HG03521 (cell line): ENCODE data around the gene NUTF2.
"Not testable (repeated sequence)": the region's sequence is repeated elsewhere in the genome, so short reads cannot be mapped to it uniquely, and the experiment has no call there.

Experiments used
- ATAC-seq: cut with Tn5 transposase; IDR thresholded peaks from one replicate; pipeline ENCODE4 v1.9.1; 2021; ENCODE audit warnings: mild to moderate bottlenecking, moderate library complexity; ENCODE audit not compliant: unreplicated experiment

NUTF2 gene

DNA sequence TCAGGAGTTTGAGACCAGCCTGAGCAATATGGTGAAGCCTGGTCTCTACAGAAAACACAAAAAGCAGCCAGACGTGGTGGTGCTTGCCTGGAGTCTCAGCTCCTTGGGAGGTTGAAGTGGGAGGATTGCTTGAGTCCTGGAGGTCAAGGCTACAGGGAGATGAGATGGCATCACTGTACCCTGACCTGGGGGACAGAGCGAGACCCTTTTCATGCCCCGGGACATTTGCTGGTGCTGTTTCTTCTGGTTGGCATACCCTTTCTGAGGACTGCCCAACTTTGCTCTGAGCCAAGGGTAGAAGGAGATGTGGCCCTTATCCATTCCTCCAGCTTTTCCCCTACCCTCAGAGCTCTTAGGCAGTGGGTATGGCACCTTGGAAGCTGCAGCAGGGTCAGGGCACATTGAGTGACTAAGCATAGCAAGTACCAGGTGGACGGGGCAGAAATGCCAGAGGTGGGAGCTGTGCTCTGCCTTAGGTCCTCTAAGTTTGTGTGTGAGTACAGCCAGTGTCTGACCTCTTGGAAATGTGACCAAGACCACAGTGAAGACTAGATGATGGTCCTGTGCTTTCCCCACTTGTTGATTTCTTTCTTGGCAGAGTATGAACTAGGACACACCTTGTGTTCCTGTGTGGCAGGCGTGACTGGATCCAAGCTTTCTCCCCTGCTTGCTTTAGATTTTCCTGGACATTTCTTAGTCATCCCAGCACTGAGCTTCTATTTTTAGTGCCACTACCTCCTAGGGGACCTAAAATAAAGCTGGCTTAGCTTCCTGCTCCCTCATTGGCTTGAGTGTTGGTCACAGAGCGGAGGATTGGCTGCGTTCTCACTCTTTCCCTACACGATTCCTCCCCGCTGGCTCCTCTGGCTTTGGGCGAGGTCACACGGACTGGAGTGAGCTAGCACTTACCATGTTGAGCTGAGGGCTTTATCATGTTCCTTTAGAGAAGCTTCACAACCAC, 16.2 kb downstream of the NUTF2 start:
- ATAC-seq, result no peak

DNA sequence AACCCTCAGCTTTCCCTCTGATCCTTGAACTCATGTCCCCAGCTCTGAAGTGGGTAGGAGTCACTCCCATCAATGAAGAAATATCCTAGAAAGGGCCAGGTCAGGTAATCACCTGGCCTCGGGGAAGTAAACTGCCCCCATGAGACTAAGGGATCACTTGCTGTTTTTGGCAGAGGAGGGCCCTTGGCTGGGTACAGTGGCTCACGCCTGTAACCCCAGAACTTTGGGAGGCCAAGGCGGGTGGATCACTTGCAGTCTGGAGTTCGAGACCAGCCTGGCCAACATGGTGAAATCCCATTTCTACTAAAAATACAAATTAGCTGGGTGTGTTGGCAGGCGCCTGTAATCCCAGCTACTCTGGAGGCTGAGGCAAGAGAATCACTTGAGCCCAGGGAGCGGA, 17.3 kb downstream of the NUTF2 start:
- not testable (repeated sequence) for ATAC-seq

GRCh38 chr16:67864594-67864993, 17.9 kb downstream of the NUTF2 start:
- ATAC-seq, result no peak

GRCh38 chr16:67865318-67865717, 18.6 kb downstream of the NUTF2 start:
- ATAC-seq, result no peak

GRCh38 chr16:67868290-67868689, 21.6 kb downstream of the NUTF2 start:
- no peak for ATAC-seq

GRCh38 chr16:67869653-67870052, 22.9 kb downstream of the NUTF2 start:
- no peak for ATAC-seq

DNA sequence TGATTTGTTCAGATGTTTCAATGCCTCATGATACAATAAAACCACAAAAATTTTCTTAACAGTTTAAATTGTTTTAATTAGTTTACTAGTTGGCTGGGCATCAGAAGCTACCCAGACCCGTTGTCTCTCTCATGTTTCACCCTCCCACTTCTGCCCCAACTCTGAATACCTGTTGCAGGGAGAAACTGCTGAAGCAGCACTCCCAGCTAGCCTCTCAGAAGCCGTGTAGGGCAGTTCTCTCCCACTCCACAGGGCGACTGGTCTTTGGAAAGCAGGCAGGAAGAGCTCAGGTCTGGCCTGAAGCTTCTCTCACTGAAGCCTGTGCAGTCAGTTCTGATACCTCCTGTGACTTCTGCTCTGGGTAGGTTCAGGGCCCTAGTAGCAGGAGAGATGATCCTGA, 24.5 kb downstream of the NUTF2 start:
- ATAC-seq, result no peak

DNA sequence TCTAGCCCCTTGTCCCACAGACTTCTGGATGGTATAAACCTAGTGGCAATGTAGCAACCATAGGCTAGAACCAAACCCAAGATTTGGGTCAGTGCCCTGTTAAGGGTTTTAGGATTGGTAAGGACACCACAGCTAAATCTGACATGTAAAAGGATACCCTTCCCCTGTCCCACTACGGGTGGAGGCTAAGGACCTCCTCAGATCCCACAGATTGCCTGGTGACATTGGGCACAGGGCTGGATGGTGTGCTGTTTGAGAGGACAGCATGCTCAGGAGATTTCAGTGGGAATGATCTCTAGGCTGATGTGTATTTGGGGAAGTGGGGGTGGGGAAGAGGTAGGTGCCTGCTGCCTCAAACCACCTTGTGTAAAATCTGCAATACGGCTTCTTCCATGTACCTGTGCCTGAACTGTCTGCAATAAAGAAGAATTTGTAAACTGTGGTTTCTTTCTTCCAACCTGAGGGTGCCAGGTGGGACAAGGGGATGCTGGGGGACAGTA, 25.4 kb downstream of the NUTF2 start:
- ATAC-seq, result no peak

- ATAC-seq, result peak; percentile 77
These were observed 26.1 kb downstream of the NUTF2 start, which contains the start of gene EDC4 for GRCh38 chr16:67872631-67873434. EDC4 (plus strand) TSS chr16:67873052; CDS start chr16:67873262, 210 bp downstream.

DNA sequence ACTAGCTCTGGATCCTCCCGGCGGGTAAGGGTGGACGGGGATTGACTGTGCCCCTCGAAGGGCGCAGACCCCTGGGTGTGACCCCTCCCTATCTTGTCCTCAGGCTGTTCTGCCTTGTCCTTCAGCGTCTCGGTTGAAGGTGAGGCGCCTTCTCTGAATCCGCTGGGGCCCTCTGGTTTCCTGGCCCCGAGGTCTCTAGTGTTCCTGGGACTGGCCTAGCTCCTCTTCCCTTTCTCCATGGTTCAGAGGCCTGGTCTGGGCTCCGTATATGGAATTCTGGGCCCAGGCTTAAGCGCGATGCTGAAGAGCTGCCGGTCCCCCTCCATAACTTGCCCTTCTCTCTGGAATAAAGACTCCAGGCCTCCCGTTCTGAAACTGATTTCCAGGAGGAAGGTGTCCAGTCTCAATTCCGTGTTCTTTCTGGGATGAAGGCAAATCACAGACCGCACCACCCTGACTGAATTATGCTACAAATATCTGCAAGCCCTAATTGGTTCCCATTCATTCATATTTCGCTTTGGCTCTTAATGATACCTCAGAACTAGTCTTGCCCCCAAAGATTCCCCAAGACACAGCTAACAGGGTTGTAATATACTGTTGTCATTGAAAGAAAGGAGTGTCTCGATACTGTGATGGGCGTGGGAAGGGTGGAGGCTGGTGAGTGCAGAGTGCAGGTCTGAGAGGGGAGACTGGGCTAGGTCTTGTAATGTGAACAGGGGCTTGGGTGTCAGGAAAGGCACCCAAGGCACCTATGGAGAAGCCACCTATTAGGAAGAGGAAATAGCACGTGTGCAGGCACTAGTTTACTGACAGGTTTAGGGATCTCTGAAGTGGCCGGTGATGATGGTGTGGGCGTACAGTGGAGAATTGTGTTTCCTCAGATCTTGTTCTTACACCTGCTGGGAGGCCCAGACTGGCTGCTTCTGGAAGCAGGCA, 27.0 kb downstream of the NUTF2 start:
- ATAC-seq, result peak; percentile 19

DNA sequence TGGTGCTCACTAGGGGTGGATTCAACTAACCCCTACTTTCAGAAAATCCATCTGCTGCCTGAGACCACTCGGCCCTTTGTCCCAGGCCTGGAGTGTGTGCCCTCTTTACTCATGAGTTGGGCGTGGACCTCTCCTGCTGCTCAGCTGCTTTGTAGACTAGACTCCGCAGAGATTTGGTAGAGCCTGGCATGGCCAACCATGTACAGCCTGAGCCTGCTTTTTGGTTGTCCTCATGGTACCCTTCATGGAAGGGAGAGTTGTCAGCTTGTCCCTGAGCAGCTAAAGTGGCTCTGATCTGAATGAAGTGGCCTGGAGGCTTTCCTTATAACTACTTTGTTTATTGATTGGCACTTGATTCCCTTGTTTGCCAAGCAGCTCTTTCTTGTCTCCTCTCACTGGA, 27.6 kb downstream of the NUTF2 start:
- no peak for ATAC-seq

- ATAC-seq, result no peak
These were observed 30.3 kb downstream of the NUTF2 start for GRCh38 chr16:67877064-67877463.

DNA sequence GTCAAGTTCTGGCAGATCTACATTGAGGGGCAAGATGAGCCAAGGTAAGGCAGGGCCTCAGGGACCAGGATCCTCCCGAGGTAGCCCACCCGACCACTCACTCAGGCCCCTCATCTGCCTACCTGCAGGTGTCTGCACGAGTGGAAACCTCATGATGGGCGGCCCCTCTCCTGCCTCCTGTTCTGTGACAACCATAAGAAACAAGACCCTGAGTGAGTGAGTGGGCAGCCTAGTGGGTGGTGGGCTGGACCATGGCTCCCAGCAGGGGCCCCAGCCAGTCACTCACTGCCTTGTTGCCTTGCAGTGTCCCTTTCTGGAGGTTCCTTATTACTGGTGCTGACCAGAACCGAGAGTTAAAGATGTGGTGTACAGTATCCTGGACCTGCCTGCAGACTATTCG, 31.5 kb downstream of the NUTF2 start:
- ATAC-seq, result no peak

GRCh38 chr16:67878846-67879245, 32.1 kb downstream of the NUTF2 start:
- no peak for ATAC-seq

DNA sequence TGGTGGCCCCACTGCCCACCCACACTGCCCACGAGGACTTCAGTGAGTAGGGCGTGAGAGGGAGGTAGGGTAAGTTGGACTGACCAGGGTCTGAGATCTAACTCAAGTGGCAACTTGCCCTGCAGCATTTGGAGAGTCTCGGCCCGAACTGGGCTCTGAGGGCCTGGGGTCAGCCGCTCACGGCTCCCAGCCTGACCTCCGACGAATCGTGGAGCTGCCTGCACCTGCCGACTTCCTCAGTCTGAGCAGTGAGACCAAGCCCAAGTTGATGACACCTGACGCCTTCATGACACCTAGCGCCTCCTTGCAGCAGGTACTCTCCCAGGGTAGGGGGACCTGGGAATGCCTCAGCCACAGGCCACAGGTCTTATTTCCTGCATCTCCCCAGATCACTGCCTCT, 32.7 kb downstream of the NUTF2 start:
- no peak for ATAC-seq

- no peak for ATAC-seq
These were observed 33.2 kb downstream of the NUTF2 start for GRCh38 chr16:67879936-67880335.

DNA sequence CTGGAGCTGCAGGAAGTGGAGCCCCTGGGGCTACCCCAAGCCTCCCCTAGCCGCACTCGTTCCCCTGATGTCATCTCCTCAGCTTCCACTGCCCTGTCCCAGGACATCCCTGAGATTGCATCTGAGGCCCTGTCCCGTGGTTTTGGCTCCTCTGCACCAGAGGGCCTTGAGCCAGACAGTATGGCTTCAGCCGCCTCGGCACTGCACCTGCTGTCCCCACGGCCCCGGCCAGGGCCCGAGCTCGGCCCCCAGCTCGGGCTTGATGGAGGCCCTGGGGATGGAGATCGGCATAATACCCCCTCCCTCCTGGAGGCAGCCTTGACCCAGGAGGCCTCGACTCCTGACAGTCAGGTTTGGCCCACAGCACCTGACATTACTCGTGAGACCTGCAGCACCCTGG, 33.9 kb downstream of the NUTF2 start:
- ATAC-seq, result no peak

- ATAC-seq, result no peak
These were observed 35.0 kb downstream of the NUTF2 start for GRCh38 chr16:67881621-67882161.

DNA sequence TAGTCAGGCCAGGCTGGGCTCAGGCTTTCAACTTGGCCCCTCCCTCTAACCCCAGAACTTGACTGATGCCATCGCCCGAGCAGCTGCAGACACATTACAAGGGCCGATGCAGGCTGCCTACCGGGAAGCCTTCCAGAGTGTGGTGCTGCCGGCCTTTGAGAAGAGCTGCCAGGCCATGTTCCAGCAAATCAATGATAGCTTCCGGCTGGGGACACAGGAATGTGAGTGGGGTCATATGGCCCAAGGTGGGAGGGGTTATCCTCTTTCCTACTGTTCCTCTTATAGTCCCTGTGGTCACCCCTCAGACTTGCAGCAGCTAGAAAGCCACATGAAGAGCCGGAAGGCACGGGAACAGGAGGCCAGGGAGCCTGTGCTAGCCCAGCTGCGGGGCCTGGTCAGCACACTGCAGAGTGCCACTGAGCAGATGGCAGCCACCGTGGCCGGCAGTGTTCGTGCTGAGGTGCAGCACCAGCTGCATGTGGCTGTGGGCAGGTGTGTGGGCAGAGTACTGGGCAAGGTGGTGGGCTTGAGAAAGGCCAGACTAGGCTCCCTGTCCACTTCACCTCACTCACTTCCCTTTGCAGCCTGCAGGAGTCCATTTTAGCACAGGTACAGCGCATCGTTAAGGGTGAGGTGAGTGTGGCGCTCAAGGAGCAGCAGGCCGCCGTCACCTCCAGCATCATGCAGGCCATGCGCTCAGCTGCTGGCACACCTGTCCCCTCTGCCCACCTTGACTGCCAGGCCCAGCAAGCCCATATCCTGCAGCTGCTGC, 35.8 kb downstream of the NUTF2 start:
- no peak for ATAC-seq
